Smooth muscle cell (in vitro differentiated cells): ENCODE measurements around the gene BCAT1. TPM values are rescaled to one million over a fixed set of nuclear protein-coding genes. Genes with fewer than 3 reads are reported as not detected.
A peak's percentile ranks its signal among the peaks of the same experiment; 100 is the strongest.

Experiments
- DNase-seq: peaks from one replicate; lab custom pipeline; 2025; ENCODE audit not compliant: unreplicated experiment; lab: John Stamatoyannopoulos, UW
- H2AFZ ChIP-seq: fragments of 200-600 bp; sonication (generic); 2 replicates; pipeline ENCODE4 v1.6.0; 2016; ENCODE audit warnings: antibody characterized with exemption, low read depth, mild to moderate bottlenecking
- H3F3A ChIP-seq: fragments of 200-600 bp; sonication (generic); 2 replicates; pipeline ENCODE4 v1.6.0; 2017; ENCODE audit warnings: antibody characterized with exemption, low read depth
- H3K27ac ChIP-seq: fragments of 200-600 bp; sonication (generic); 2 replicates; pipeline ENCODE4 v1.5.1; 2016; ENCODE audit warnings: low read depth, mild to moderate bottlenecking
- H3K27me3 ChIP-seq: fragments of 200-600 bp; sonication (generic); 2 replicates; pipeline ENCODE4 v1.6.1; 2016; ENCODE audit warnings: low read depth, mild to moderate bottlenecking
- H3K36me3 ChIP-seq: fragments of 200-600 bp; sonication (generic); 2 replicates; pipeline ENCODE4 v1.5.1; 2016; ENCODE audit warnings: low read depth
- H3K4me1 ChIP-seq: fragments of 200-600 bp; sonication (generic); 2 replicates; pipeline ENCODE4 v1.5.1; 2016; ENCODE audit warnings: low read depth
- H3K4me2 ChIP-seq: fragments of 200-600 bp; sonication (generic); 2 replicates; pipeline ENCODE4 v1.6.0; 2016; ENCODE audit warnings: mild to moderate bottlenecking
- H3K4me3 ChIP-seq: fragments of 200-600 bp; sonication (generic); 2 replicates; pipeline ENCODE4 v1.5.1; 2016; ENCODE audit warnings: mild to moderate bottlenecking
- H3K79me2 ChIP-seq: fragments of 200-600 bp; sonication (generic); 2 replicates; pipeline ENCODE4 v1.6.0; 2016; ENCODE audit warnings: low read depth, mild to moderate bottlenecking
- H3K9ac ChIP-seq: fragments of 200-600 bp; sonication (generic); 2 replicates; pipeline ENCODE4 v1.6.0; 2016; ENCODE audit warnings: low read depth
- H3K9me3 ChIP-seq: fragments of 200-600 bp; sonication (generic); replicated peaks from 2 replicates; pipeline ENCODE4 v1.5.1; 2016; ENCODE audit warnings: low read depth
- H4K20me1 ChIP-seq: fragments of 200-600 bp; sonication (generic); 2 replicates; pipeline ENCODE4 v1.6.0; 2016; ENCODE audit warnings: low read depth
- WGBS: methylation state at CpG from one replicate; pipeline ENCODE4 v1.1.7; 2016; ENCODE audit warnings: low lambda C conversion rate; 5-methylcytosine and 5-hydroxymethylcytosine counted together
- polyA plus RNA-seq: library from polyadenylated mRNA; unstranded; fragments of >200 nt; fragmentation: Nextera tagmentation; extraction: Ambion mirVana; gene quantifications from 2 replicates; pipeline ENCODE4 v1.2.1, GENCODE V29; 2016
- total RNA-seq: library from RNA; depleted of rRNA; stranded (reverse); fragments of >200 nt; gene quantifications from 2 replicates; pipeline ENCODE4 v1.2.3, GENCODE V29; 2014
- TF ChIP-seq, protein P1 (sequence below): fragments of 200-600 bp; sonication (generic); IDR thresholded peaks from 2 replicates; pipeline ENCODE4 v1.5.1; 2017; ENCODE audit warnings: borderline replicate concordance, mild to moderate bottlenecking, antibody characterized with exemption; ENCODE audit not compliant: insufficient read depth, poor library complexity, severe bottlenecking

The BCAT1 gene
- total and polyA plus RNA-seq, 2 experiments from 2014 or later, result 78.2 to 174 TPM

DNA sequence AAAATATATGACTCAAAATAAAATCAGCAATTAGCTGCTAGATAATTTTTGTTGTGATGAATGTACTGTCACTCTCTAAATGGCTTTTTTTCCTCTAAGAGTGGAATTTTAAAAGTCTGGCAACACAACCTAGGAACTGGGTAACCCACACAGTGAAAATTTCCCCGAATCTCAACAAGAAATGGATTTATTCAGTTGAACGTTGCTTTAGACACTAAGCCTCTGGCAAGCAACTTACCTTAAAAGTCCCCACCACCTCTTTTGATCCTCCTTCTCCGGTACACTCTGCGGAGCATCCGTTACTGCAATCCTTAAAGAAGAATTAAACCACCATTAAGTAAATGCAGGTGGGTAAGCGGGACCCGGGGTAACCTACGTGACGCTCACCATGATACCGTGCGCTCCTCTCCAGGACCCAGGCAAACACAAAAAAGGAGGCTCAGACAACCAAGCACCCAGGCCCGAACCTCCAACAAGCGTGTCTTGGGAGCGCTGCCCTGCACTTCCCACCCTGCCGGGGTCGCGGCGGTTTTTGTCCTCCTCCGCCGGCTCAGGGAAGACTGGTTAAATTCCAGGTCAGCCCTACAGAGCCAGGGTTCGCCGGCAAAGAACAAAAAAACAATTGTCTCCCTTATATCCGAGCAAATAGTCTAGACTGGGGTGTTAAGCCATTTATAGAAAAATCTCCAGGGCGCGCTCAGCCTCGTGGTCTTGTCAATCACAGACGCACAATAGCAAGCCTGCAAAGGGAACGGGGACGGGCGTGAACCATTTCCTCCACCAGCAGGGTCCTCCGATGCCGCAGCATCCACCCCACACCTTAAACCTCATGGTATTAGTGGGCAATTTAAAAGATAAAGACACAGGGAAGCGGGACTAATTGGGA, 47.1 kb downstream of the BCAT1 start:
- no peaks in the 10 kb centered on the region for H3K27me3 ChIP-seq
- peaks cover 37% of the 10 kb centered on the region for H3K4me1 ChIP-seq
- peak overlapping the region; percentile 95 for H3K4me2 ChIP-seq
- H3K79me2 ChIP-seq, result peaks cover 65% of the 10 kb centered on the region
- peak overlapping the region; percentile 39 for H3K9ac ChIP-seq
- no peak overlapping the region for H2AFZ ChIP-seq
- H4K20me1 ChIP-seq, result peaks cover 100% of the 10 kb centered on the region
- TF ChIP-seq, protein P1, sequence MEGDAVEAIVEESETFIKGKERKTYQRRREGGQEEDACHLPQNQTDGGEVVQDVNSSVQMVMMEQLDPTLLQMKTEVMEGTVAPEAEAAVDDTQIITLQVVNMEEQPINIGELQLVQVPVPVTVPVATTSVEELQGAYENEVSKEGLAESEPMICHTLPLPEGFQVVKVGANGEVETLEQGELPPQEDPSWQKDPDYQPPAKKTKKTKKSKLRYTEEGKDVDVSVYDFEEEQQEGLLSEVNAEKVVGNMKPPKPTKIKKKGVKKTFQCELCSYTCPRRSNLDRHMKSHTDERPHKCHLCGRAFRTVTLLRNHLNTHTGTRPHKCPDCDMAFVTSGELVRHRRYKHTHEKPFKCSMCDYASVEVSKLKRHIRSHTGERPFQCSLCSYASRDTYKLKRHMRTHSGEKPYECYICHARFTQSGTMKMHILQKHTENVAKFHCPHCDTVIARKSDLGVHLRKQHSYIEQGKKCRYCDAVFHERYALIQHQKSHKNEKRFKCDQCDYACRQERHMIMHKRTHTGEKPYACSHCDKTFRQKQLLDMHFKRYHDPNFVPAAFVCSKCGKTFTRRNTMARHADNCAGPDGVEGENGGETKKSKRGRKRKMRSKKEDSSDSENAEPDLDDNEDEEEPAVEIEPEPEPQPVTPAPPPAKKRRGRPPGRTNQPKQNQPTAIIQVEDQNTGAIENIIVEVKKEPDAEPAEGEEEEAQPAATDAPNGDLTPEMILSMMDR, result no peak
- 30% methylated on average over 33 of the region's 33 CpGs for WGBS
- no peaks in the 10 kb centered on the region for H3K9me3 ChIP-seq
- H3F3A ChIP-seq, result no peaks in the 10 kb centered on the region
- peak overlapping the region; percentile 79 for H3K27ac ChIP-seq
- no peaks in the 10 kb centered on the region for H3K36me3 ChIP-seq
- no peak for DNase-seq
- H3K4me3 ChIP-seq, result peak overlapping the region; percentile 59

DNA sequence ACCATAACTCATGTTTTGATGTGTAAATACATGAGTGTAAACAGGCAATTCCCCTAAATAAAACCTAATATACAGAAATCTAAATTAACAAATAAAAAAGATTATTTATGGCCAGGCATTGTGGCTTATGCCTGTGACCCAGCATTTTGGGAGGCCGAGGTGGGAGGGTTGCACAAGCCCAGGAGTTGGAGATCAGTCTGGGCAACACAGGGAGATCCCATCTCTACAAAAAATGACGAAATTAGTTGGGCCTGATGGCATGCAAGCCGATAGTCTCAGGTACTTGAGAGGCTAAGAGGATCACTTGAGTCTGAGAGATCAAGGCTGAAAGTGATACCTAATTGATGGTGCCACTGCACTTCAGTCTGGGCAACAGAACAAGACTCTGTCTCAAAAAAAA, 48.7 kb downstream of the BCAT1 start:
- H3K9ac ChIP-seq, result no peak overlapping the region
- H3K79me2 ChIP-seq, result peaks cover 78% of the 10 kb centered on the region
- 96% methylated on average over 3 of the region's 3 CpGs for WGBS
- no peak for DNase-seq
- no peaks in the 10 kb centered on the region for H3K9me3 ChIP-seq
- no peak overlapping the region for H3K4me2 ChIP-seq
- TF ChIP-seq, protein P1, result no peak
- H3K4me3 ChIP-seq, result no peak overlapping the region
- no peak overlapping the region for H2AFZ ChIP-seq
- peak overlapping the region; percentile 79 for H3K27ac ChIP-seq
- H3K36me3 ChIP-seq, result no peaks in the 10 kb centered on the region
- no peaks in the 10 kb centered on the region for H3K27me3 ChIP-seq
- H4K20me1 ChIP-seq, result peaks cover 96% of the 10 kb centered on the region
- H3F3A ChIP-seq, result no peaks in the 10 kb centered on the region
- H3K4me1 ChIP-seq, result peaks cover 29% of the 10 kb centered on the region

DNA sequence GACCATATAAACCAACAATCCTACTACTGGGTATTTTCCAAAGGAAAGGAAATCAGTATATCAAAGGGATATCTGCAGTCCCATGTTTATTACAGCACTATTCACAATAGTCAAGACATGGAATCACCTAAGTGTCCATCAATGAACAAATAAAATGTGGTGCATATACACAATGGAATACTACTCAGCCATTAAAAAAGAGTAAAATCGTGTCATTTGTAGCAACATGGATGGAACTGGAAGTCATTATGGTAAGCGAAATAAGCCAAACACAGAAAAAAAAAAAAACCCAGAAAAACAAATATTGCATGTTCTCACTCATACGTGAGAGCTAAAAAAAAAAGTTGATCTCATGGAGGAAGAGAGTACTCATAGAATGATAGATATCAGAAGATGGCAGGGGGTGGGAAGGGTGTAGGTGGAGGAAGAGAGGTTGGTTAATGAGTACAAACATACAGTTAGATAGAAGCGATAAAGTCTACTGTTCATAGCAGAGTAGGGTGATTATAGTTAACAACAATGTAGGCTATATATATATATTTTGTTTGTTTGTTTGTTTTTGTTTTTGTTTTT, 49.3 kb downstream of the BCAT1 start:
- H2AFZ ChIP-seq, result no peak overlapping the region
- no peaks in the 10 kb centered on the region for H3K36me3 ChIP-seq
- H4K20me1 ChIP-seq, result peaks cover 96% of the 10 kb centered on the region
- H3F3A ChIP-seq, result no peaks in the 10 kb centered on the region
- no peaks in the 10 kb centered on the region for H3K27me3 ChIP-seq
- no peak for DNase-seq
- no peaks in the 10 kb centered on the region for H3K9me3 ChIP-seq
- H3K4me1 ChIP-seq, result peaks cover 23% of the 10 kb centered on the region
- H3K79me2 ChIP-seq, result peaks cover 76% of the 10 kb centered on the region
- H3K4me2 ChIP-seq, result no peak overlapping the region
- H3K9ac ChIP-seq, result no peak overlapping the region
- 97% methylated on average over 4 of the region's 4 CpGs for WGBS
- H3K4me3 ChIP-seq, result no peak overlapping the region
- no peak overlapping the region for H3K27ac ChIP-seq
- TF ChIP-seq, protein P1, result no peak

- WGBS, result 68% methylated on average over 3 of the region's 3 CpGs
- Histone ChIP-seq H2AFZ (no peak overlapping the region), H3K27me3 (no peaks in the 10 kb centered on the region), H3F3A (no peaks in the 10 kb centered on the region), H4K20me1 (peaks cover 96% of the 10 kb centered on the region), H3K36me3 (peaks cover 4% of the 10 kb centered on the region), H3K4me1 (peaks cover 20% of the 10 kb centered on the region), H3K27ac (no peak overlapping the region), H3K79me2 (peaks cover 77% of the 10 kb centered on the region), H3K4me3 (no peak overlapping the region), H3K4me2 (no peak overlapping the region), H3K9ac (no peak overlapping the region), H3K9me3 (no peaks in the 10 kb centered on the region)
- no peak for DNase-seq
- TF ChIP-seq, protein P1, result no peak
These were observed 50.3 kb downstream of the BCAT1 start for GRCh38 chr12:24898606-24899005.
